COR-L47 (cell line): Measurements from ENCODE around the gene HRCT1.

Source experiments
- DNase-seq: peaks from one replicate; lab custom pipeline; 2025; lab: John Stamatoyannopoulos, UW

The HRCT1 gene

DNA sequence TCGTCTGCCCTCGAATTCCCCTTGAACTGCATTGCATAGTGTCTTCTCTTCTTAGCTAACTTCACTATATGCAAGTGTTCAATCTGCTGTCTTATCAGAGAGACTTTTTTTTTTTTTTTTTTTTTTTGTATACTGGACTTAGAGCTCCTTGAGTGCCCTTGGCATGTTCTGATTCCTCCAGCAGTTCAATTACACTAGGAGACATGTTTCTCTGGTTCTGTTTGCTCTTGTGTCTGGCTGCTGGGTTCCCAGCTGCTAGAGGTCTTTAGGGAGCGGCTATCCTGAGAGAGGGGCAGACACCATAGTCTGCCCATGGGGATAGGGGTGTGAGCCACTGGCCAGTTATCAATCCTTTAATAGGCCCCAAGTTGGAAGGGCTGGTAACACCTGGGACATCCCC is 38.8 kb downstream of the HRCT1 start:
- DNase-seq = no peak

DNA sequence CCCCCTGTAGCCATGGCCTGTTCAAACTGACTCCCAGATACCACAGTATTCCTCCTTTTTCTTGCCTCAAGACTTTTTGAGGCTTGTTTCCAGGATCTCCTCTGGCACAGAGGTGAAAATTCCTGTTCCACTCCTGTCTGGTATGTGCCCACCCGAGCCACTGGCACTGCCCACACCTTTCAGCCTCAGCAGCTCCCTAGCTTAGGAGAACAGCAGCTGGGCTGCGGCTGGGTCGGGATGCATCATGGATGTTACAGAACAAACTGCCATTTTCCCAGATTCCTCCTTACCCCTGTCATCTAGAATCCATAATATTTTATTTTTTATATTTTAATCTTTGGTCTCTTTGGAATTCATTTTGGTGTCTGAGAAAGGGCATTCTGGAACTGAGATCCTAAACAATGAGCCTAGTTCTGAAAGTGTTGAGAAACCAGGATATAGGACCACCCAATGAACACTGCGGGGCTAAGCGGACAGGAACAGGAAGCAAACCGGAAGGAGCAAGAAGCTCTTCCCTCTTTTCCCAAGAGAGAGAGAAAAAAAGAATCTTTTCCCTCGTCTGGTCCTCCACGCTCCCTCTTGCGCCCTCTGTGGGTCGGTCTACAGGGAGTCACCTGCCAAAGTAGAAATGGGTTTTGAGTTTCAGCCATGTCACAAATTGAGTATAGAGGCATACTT is 39.5 kb downstream of the HRCT1 start:
- peak; percentile 91 for DNase-seq

DNA sequence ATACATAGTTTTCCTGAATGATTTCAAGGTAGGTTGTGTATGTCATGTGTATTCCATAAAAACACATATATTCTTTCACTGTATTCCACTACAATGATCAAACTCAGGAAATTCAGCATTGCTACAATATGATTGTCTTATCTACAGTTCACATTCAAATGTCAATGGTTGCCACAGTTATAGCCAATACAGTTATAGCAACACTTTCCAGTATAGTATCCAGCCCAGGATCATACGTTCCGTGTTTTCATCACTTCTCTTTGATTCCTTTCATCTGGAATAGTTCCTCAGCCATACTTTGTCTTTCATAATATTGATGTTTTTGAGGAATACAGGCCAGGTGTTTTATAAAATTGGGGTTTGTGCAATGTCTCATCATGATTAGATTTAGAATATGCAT is 42.4 kb downstream of the HRCT1 start:
- no peak for DNase-seq

DNA sequence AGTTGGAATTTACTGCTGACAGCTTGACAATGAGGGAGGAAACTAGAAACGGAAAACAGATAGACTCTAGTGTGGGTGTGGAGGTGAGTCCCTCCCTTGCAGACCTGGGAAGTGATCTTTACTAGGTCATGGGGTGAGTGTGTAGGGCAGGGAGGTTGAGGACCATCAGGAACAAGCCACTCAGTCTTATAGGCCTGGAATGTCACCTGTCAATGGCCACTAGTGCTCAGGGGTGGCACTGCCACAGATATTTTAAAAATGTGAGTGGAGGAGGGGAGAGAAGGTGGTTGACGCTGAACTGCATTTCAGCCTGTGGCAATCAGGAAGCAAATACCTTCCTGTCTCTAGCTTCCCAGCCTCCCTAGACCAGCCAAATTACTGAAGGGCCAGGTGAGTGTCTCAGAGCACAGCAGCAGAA is 42.9 kb downstream of the HRCT1 start:
- DNase-seq = no peak

DNA sequence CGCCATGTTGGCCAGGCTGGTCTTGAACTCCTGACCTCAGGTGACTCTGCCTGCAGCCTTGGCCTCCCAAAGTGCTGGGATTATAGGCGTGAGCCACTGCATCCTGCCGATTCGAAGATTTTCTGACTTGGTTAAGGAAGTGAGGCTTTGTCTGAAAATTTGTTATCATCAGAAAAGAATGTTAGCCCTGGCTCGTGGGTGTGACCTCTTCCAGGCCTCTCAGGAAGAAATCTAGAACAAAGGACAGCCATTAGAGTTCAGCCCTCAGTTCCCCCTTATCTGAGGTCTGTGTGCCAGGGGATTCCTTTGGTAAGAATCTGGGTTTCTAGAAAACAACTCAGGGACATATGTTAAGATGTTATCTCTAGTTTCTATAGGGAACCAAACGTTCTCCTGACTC is 45.7 kb downstream of the HRCT1 start:
- no peak for DNase-seq

DNA sequence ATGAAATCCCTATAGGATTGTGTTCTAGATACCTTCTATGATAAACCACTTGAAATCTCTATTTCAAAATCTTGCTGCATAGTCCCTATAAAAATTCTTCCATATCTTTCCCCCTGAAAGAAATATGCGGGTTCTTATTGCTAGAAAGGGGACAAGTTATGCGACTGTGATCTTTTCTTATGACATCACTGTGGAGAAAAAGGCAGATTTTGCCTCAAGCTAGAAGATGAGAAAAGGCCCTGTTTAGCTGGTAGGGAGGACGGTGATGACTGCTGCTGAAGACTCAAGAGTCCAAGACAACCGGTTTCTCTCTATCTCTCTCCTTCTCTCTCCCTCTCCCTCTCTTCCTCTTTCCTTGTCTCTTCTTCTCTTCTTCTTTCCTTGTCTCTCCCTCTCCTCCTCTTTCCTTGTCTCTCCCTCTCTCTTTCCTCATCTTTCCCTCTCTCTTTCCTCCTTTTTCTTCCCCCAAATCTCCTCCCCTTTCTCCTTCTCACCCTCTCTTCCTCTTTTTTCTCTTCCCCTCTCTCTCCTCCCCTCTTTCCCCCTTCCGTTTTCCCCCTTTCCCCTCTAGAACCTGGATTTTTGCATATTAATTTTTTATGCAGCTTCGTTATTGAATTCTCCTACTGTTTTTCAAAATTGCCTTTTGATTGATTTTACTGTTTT is 46.7 kb downstream of the HRCT1 start:
- DNase-seq = no peak

DNA sequence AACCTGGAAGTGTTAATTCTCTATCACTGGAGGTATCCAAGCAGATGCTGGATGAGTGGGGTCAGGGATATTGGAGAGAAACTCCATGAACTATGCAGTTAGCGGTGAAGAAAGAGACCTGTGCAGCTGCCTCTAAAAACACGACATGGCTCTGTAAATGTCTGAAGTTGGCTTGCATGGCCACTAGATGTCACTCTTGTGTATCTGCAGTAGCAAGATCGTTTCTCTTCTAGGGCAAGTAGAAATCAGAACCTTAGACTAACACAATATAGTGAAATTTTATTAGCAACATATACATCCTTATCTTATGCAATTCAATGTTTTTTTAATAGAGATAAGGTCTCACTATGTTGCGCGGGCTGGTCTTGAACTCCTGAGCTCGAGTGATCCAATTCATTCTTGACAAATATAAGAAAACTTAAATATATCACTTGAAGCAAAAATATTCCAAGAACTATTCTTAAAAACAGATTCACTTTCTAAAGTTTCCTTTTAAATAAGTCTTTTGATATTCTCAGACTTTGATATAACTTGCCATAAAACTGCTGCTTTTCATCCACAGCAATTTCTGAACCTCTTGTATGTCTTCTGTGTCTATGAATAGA is 49.0 kb downstream of the HRCT1 start:
- peak; percentile 59 for DNase-seq

DNA sequence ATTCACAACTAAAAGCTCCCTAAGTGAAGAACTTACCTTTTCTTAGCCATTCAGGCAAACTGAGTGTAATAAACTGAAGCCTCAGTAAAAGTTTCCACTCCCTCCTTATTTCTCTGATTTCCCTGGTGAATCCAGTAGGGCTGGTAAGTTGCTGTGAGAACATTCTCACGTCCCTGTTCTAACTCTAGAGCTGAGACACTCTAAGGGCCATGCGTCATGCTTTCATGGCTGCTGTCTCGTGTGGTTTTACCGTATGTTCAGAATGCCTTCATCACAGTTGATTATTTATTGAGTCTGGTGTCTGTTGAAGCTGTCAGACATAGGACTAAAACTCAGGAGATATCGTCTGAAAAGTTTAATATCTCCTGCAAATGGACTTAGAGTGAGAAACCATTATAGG is 50.6 kb downstream of the HRCT1 start:
- no peak for DNase-seq
